HEK293 (cell line): ENCODE data around the gene IL5RA.

Source experiments
- CTCF ChIP-seq: fragments of 450-650 bp; formaldehyde crosslinking; IDR thresholded peaks from 2 replicates; pipeline ENCODE4 v1.5.1; 2016; ENCODE audit warnings: missing biosample characterization, missing genetic modification characterization
- MYNN ChIP-seq: fragments of 450-650 bp; formaldehyde crosslinking; IDR thresholded peaks from 2 replicates; pipeline ENCODE4 v1.5.1; 2016; ENCODE audit warnings: missing biosample characterization, missing genetic modification characterization, borderline replicate concordance
- TCF7L2 ChIP-seq: IDR thresholded peaks from 2 replicates; pipeline ENCODE4 v1.6.1; 2011; ENCODE audit warnings: low read depth, mild to moderate bottlenecking, inconsistent platforms, low read length, moderate library complexity, borderline replicate concordance
- ZFP69B ChIP-seq: fragments of 450-650 bp; formaldehyde crosslinking; IDR thresholded peaks from 2 replicates; pipeline ENCODE4 v1.5.1; 2016; ENCODE audit warnings: missing biosample characterization, missing genetic modification characterization
- ZNF114 ChIP-seq: fragments of 450-650 bp; formaldehyde crosslinking; IDR thresholded peaks from 2 replicates; pipeline ENCODE4 v1.5.0; 2017; ENCODE audit warnings: missing biosample characterization, missing genetic modification characterization
- ZNF121 ChIP-seq: fragments of 450-650 bp; formaldehyde crosslinking; IDR thresholded peaks from 2 replicates; pipeline ENCODE4 v1.5.1; 2016; ENCODE audit warnings: missing biosample characterization, missing genetic modification characterization
- ZNF214 ChIP-seq: fragments of 450-650 bp; formaldehyde crosslinking; IDR thresholded peaks from 2 replicates; pipeline ENCODE4 v1.5.1; 2017; ENCODE audit warnings: missing biosample characterization, mild to moderate bottlenecking, missing genetic modification characterization, borderline replicate concordance
- ZNF335 ChIP-seq: fragments of 450-650 bp; formaldehyde crosslinking; conservative IDR thresholded peaks from 2 replicates; pipeline ENCODE4 v1.5.1; 2016; ENCODE audit warnings: missing biosample characterization, missing genetic modification characterization
- ZNF677 ChIP-seq: fragments of 450-650 bp; IDR thresholded peaks from 2 replicates; pipeline ENCODE4 v1.5.0; 2018; ENCODE audit warnings: missing biosample characterization, mild to moderate bottlenecking, missing genetic modification characterization, moderate library complexity
- TF ChIP-seq, protein P1 (sequence below): fragments of 450-650 bp; formaldehyde crosslinking; IDR thresholded peaks from 2 replicates; pipeline ENCODE4 v1.5.1; 2016; ENCODE audit warnings: missing biosample characterization, missing genetic modification characterization
- TF ChIP-seq, protein P2 (sequence below): fragments of 450-650 bp; formaldehyde crosslinking; IDR thresholded peaks from 2 replicates; pipeline ENCODE4 v1.5.1; 2016; ENCODE audit warnings: missing biosample characterization, missing genetic modification characterization
- TF ChIP-seq, protein P3 (sequence below): fragments of 450-650 bp; formaldehyde crosslinking; IDR thresholded peaks from 2 replicates; pipeline ENCODE4 v1.5.1; 2017; ENCODE audit warnings: missing biosample characterization, missing genetic modification characterization

GRCh38 chr3:3071136-3071535 is 39.0 kb downstream of the IL5RA start:
- TF ChIP-seq, protein P1, sequence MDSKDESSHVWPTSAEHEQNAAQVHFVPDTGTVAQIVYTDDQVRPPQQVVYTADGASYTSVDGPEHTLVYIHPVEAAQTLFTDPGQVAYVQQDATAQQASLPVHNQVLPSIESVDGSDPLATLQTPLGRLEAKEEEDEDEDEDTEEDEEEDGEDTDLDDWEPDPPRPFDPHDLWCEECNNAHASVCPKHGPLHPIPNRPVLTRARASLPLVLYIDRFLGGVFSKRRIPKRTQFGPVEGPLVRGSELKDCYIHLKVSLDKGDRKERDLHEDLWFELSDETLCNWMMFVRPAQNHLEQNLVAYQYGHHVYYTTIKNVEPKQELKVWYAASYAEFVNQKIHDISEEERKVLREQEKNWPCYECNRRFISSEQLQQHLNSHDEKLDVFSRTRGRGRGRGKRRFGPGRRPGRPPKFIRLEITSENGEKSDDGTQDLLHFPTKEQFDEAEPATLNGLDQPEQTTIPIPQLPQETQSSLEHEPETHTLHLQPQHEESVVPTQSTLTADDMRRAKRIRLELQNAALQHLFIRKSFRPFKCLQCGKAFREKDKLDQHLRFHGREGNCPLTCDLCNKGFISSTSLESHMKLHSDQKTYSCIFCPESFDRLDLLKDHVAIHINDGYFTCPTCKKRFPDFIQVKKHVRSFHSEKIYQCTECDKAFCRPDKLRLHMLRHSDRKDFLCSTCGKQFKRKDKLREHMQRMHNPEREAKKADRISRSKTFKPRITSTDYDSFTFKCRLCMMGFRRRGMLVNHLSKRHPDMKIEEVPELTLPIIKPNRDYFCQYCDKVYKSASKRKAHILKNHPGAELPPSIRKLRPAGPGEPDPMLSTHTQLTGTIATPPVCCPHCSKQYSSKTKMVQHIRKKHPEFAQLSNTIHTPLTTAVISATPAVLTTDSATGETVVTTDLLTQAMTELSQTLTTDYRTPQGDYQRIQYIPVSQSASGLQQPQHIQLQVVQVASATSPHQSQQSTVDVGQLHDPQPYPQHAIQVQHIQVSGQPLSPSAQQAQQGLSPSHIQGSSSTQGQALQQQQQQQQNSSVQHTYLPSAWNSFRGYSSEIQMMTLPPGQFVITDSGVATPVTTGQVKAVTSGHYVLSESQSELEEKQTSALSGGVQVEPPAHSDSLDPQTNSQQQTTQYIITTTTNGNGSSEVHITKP (tag by site-specific recombination), result no peak
- TF ChIP-seq ZFP69B, result no peak
- no peak for TF ChIP-seq MYNN (tag by site-specific recombination)
- TF ChIP-seq ZNF121 (tag by site-specific recombination), result no peak
- no peak for TF ChIP-seq ZNF335 (tag by site-specific recombination)
- TF ChIP-seq, protein P2, sequence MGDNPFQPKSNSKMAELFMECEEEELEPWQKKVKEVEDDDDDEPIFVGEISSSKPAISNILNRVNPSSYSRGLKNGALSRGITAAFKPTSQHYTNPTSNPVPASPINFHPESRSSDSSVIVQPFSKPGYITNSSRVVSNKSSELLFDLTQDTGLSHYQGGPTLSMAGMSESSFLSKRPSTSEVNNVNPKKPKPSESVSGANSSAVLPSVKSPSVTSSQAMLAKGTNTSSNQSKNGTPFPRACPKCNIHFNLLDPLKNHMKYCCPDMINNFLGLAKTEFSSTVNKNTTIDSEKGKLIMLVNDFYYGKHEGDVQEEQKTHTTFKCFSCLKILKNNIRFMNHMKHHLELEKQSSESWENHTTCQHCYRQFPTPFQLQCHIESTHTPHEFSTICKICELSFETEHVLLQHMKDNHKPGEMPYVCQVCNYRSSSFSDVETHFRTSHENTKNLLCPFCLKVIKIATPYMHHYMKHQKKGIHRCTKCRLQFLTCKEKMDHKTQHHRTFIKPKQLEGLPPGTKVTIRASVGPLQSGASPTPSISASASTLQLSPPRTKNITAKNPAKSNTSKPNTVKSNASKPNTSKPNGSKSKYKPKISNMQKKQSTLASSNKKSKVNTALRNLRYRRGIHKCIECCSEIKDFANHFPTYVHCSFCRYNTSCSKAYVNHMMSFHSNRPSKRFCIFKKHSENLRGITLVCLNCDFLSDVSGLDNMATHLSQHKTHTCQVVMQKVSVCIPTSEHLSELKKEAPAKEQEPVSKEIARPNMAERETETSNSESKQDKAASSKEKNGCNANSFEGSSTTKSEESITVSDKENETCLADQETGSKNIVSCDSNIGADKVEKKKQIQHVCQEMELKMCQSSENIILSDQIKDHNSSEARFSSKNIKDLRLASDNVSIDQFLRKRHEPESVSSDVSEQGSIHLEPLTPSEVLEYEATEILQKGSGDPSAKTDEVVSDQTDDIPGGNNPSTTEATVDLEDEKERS, result no peak
- TF ChIP-seq CTCF (tag by site-specific recombination), result no peak
- TF ChIP-seq ZNF677 (tag by site-specific recombination), result no peak
- TF ChIP-seq ZNF114 (tag by site-specific recombination), result no peak
- TF ChIP-seq TCF7L2, result no peak
- no peak for TF ChIP-seq ZNF214 (tag by site-specific recombination)
- TF ChIP-seq, protein P3, sequence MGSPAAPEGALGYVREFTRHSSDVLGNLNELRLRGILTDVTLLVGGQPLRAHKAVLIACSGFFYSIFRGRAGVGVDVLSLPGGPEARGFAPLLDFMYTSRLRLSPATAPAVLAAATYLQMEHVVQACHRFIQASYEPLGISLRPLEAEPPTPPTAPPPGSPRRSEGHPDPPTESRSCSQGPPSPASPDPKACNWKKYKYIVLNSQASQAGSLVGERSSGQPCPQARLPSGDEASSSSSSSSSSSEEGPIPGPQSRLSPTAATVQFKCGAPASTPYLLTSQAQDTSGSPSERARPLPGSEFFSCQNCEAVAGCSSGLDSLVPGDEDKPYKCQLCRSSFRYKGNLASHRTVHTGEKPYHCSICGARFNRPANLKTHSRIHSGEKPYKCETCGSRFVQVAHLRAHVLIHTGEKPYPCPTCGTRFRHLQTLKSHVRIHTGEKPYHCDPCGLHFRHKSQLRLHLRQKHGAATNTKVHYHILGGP (tag by site-specific recombination), result no peak
